Measurements from ENCODE around the gene LGALS3BP.
"Not testable (repeated sequence)": the region's sequence is repeated elsewhere in the genome, so short reads cannot be mapped to it uniquely, and the experiment has no call there.

Gene LGALS3BP

DNA sequence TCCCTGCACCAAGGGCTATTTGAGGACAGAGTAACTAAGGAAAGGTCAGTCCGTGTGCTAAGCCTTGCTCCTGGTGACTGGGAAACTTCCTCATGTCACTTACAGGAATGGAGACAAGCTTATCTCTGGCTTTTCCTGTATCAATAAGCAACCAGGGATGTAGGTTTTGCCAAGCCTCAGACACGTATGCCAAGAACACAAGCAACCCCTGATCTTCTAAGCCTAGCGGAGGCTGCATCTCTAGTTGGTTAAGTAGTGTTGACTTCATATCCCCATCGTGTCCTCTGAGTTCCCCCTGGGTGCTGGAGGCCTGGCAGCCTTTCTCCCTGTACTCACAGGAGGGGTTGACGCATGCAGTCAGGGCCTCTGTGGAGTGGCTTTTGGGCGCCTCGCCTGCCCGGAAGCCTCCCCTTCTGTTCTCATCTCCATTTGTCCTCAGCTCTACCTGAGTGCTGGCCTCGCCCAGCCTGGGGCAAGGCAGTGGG, 42.8 kb upstream of the LGALS3BP start:
- Histone ChIP-seq H3K4me1 (ENCODE audit: insufficient read depth, poor library complexity, severe bottlenecking) (peaks cover 43% of the 10 kb centered on the region), H3K27ac (ENCODE audit: poor library complexity, severe bottlenecking) (no peak overlapping the region), H3K9me3 (ENCODE audit: severe bottlenecking) (no peaks in the 10 kb centered on the region), H3K4me3 (ENCODE audit: severe bottlenecking) (no peak overlapping the region), H3K27me3 (ENCODE audit: insufficient read depth, poor library complexity, severe bottlenecking) (no peaks in the 10 kb centered on the region), H3K36me3 (ENCODE audit: low read depth) (no peaks in the 10 kb centered on the region)
- no peak for ATAC-seq (ENCODE audit: low read depth)
- TF ChIP-seq, protein P1, sequence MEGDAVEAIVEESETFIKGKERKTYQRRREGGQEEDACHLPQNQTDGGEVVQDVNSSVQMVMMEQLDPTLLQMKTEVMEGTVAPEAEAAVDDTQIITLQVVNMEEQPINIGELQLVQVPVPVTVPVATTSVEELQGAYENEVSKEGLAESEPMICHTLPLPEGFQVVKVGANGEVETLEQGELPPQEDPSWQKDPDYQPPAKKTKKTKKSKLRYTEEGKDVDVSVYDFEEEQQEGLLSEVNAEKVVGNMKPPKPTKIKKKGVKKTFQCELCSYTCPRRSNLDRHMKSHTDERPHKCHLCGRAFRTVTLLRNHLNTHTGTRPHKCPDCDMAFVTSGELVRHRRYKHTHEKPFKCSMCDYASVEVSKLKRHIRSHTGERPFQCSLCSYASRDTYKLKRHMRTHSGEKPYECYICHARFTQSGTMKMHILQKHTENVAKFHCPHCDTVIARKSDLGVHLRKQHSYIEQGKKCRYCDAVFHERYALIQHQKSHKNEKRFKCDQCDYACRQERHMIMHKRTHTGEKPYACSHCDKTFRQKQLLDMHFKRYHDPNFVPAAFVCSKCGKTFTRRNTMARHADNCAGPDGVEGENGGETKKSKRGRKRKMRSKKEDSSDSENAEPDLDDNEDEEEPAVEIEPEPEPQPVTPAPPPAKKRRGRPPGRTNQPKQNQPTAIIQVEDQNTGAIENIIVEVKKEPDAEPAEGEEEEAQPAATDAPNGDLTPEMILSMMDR (IDR thresholded peaks at IDR 0.05; ENCODE audit: poor library complexity, severe bottlenecking), result no peak
- peak; percentile 26 for DNase-seq (ENCODE audit: low spot score)

DNA sequence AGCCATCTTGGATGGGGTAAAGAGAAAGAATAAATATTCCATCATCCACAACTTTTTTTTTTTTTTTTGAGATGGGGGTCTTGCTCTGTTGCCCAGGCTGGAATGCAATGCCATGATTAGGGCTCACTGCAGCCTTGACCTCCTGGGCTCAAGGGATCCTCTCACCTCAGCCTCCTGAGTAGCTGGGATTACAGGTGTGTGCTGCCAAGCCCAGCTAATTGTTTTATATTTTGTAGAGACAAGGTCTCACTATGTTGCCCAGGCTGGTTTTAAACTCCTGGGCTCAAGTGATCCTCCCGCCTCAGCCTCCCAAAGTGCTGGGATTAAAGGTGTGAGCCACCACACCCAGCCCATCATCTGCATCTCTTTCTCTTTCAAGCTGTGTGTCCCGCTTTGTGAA, 42.2 kb upstream of the LGALS3BP start:
- not testable (repeated sequence) for H3K4me3 ChIP-seq (ENCODE audit: severe bottlenecking); DNase-seq (ENCODE audit: low spot score); H3K27me3 ChIP-seq (ENCODE audit: insufficient read depth, poor library complexity, severe bottlenecking); H3K36me3 ChIP-seq (ENCODE audit: low read depth); H3K27ac ChIP-seq (ENCODE audit: poor library complexity, severe bottlenecking); ATAC-seq (ENCODE audit: low read depth); H3K9me3 ChIP-seq (ENCODE audit: severe bottlenecking)
- H3K4me1 ChIP-seq (ENCODE audit: insufficient read depth, poor library complexity, severe bottlenecking), result peaks cover 41% of the 10 kb centered on the region

DNA sequence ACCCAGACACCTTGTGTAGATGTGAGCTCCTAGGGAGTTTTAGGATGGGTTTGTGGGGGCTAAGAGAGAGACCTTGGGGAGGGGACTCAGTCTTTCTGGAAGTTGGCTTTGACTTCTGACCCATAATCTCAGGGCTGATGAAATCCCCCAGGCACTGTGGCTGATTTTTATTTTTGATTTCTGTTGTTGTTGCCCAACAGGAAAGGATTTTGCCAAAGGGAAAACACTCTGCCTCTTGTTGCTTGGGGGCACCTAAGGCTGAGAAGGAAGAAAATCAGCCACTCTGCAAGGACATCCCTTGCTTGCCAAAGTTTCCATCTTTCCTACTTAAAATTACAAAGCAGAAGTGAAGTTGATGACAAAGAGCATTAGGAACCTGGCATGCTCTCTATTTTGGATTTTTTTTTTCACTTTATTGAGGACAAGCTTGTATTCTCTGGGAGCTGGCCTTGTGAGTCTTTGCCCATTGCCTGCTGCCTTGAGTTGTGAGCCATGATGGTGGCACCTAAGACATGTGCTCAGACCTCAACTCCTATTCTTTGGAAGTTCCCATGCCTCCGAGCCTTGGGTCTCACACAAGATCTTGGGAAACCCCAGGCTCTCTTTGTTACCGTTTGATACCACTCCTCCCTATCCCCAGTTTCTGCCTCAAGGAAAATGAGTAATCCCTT, 41.0 kb upstream of the LGALS3BP start:
- no peak for ATAC-seq (ENCODE audit: low read depth)
- H3K27me3 ChIP-seq (ENCODE audit: insufficient read depth, poor library complexity, severe bottlenecking), result no peaks in the 10 kb centered on the region
- DNase-seq (ENCODE audit: low spot score), result peak; percentile 11
- H3K36me3 ChIP-seq (ENCODE audit: low read depth), result no peaks in the 10 kb centered on the region
- peaks cover 30% of the 10 kb centered on the region for H3K4me1 ChIP-seq (ENCODE audit: insufficient read depth, poor library complexity, severe bottlenecking)
- TF ChIP-seq, protein P1 (IDR thresholded peaks at IDR 0.05; ENCODE audit: poor library complexity, severe bottlenecking), result no peak
- no peak overlapping the region for H3K27ac ChIP-seq (ENCODE audit: poor library complexity, severe bottlenecking)
- H3K4me3 ChIP-seq (ENCODE audit: severe bottlenecking), result no peak overlapping the region
- H3K9me3 ChIP-seq (ENCODE audit: severe bottlenecking), result no peaks in the 10 kb centered on the region

DNA sequence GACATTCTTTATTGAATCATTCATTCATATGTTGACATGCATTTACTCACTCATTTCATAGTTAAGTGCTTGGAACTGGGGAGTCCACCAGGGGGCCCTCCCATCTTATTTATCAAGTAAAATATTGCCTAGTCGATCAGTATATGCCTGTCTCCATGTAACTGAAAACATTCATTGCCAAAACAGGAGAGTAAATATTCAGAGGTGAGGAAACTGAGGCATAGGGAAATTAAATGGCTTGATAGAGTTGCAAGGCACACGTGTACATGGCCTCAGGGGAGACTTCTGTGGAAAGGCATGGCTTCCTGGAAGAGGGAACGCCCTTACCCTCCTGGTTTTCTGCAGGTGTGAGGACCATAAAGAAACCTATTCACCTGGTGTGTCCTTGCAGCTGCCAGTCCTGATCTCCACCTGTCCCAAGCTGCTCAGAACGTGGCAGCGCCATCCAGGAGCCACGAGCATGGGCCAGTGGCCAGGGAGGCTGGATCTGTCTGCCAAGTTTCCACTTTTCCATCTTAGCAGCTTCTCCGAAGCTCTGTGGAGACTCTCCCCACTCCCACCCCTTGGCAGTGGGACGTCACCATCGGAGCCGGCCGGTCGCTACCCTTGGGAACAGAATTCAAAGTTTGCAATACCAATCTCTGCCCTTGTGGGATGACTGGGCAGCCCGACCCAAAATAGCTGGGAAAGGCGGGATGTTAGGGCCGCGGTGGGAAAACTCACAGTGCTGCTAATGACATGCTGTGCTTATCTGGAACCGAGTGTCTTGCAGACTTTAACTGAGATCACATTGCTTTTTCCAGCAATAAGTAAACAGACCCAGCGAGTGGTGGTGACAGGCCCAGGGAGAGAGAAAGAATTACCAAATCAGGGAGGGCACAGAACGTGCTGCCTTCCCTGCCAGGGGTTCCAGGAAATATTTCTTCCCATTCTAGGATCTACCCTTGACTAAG, 40.2 kb upstream of the LGALS3BP start:
- H3K27ac ChIP-seq (ENCODE audit: poor library complexity, severe bottlenecking), result no peak overlapping the region
- DNase-seq (ENCODE audit: low spot score), result peak; percentile 49
- TF ChIP-seq, protein P1 (IDR thresholded peaks at IDR 0.05; ENCODE audit: poor library complexity, severe bottlenecking), result peak; percentile 89
- H3K9me3 ChIP-seq (ENCODE audit: severe bottlenecking), result peaks cover 4% of the 10 kb centered on the region
- ATAC-seq (ENCODE audit: low read depth), result peak; percentile 58; the same call in 2 of the 3 replicates
- peaks cover 25% of the 10 kb centered on the region for H3K4me1 ChIP-seq (ENCODE audit: insufficient read depth, poor library complexity, severe bottlenecking)
- H3K27me3 ChIP-seq (ENCODE audit: insufficient read depth, poor library complexity, severe bottlenecking), result no peaks in the 10 kb centered on the region
- no peak overlapping the region for H3K4me3 ChIP-seq (ENCODE audit: severe bottlenecking)
- no peaks in the 10 kb centered on the region for H3K36me3 ChIP-seq (ENCODE audit: low read depth)

DNA sequence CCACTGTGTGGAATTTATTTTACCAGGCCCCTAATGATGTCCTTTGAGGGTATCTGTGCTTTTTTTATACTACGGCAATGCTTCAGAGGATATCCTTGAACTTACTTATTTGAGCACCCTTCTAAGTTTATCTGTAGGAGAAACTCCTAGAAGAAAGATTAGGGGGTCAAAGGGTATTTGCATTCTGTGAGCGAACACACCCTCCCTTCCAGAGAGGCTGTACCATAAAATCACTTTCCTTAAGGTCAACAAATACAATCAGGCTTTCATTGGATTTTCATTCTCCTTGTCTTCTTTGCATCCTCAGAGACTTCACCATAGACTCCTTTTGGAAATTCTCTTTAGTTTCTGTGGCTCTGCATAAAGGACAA, 39.5 kb upstream of the LGALS3BP start:
- ATAC-seq (ENCODE audit: low read depth), result no peak

More for the DNA sequence above, 39.5 kb upstream of the LGALS3BP start:
- peaks cover 23% of the 10 kb centered on the region for H3K4me1 ChIP-seq (ENCODE audit: insufficient read depth, poor library complexity, severe bottlenecking)
- TF ChIP-seq, protein P1 (IDR thresholded peaks at IDR 0.05; ENCODE audit: poor library complexity, severe bottlenecking), result no peak
- no peak overlapping the region for H3K4me3 ChIP-seq (ENCODE audit: severe bottlenecking)
- no peak for DNase-seq (ENCODE audit: low spot score)
- H3K27me3 ChIP-seq (ENCODE audit: insufficient read depth, poor library complexity, severe bottlenecking), result no peaks in the 10 kb centered on the region
- peaks cover 10% of the 10 kb centered on the region for H3K9me3 ChIP-seq (ENCODE audit: severe bottlenecking)
- H3K36me3 ChIP-seq (ENCODE audit: low read depth), result no peaks in the 10 kb centered on the region
- H3K27ac ChIP-seq (ENCODE audit: poor library complexity, severe bottlenecking), result no peak overlapping the region
